Endodermal cell (in vitro differentiated cells): ENCODE measurements around the gene SOX6. TPM values are rescaled to one million over a fixed set of nuclear protein-coding genes. Genes with fewer than 3 reads are reported as not detected.
A peak's percentile ranks its signal among the peaks of the same experiment; 100 is the strongest.

Experiments
- DNase-seq: peaks from one replicate; pipeline ENCODE4 v3.0.0-alpha.2; 2017
- H3K27ac ChIP-seq: 2 replicates; pipeline ENCODE4 v1.5.1; 2013; ENCODE audit warnings: mild to moderate bottlenecking, low read depth, low read length, moderate library complexity
- H3K27me3 ChIP-seq: 2 replicates; pipeline ENCODE4 v1.6.1; 2013; ENCODE audit warnings: mild to moderate bottlenecking, low read length, moderate library complexity; ENCODE audit not compliant: insufficient read depth, control insufficient read depth, poor library complexity, severe bottlenecking
- H3K36me3 ChIP-seq: 2 replicates; pipeline ENCODE4 v1.7.0; 2013; ENCODE audit warnings: mild to moderate bottlenecking, low read length, moderate library complexity; ENCODE audit not compliant: control insufficient read depth, insufficient read depth
- H3K4me1 ChIP-seq: one replicate; pipeline ENCODE4 v1.7.0; 2013; ENCODE audit warnings: low read length; ENCODE audit not compliant: control insufficient read depth, insufficient read depth
- H3K4me3 ChIP-seq: 2 replicates; pipeline ENCODE4 v1.5.1; 2013; ENCODE audit warnings: mild to moderate bottlenecking, low read length, moderate library complexity
- H3K9ac ChIP-seq: 2 replicates; pipeline ENCODE4 v1.6.1; 2013; ENCODE audit warnings: mild to moderate bottlenecking, low read length, moderate library complexity; ENCODE audit not compliant: poor library complexity, severe bottlenecking; ENCODE audit errors: extremely low read depth
- H3K9me3 ChIP-seq: 2 replicates; pipeline ENCODE4 v1.6.1; 2013; ENCODE audit warnings: mild to moderate bottlenecking, low read length, moderate library complexity; ENCODE audit not compliant: control insufficient read depth
- H3K27ac Mint-ChIP-seq: 2 replicates; pipeline ENCODE4 v1.8.0; 2020; ENCODE audit warnings: mixed read lengths
- H3K27me3 Mint-ChIP-seq: 2 replicates; pipeline ENCODE4 v1.8.0; 2021; ENCODE audit warnings: mild to moderate bottlenecking, mixed read lengths; ENCODE audit not compliant: insufficient read depth
- H3K36me3 Mint-ChIP-seq: 2 replicates; pipeline ENCODE4 v1.8.0; 2020; ENCODE audit warnings: low read depth, mixed read lengths
- H3K4me1 Mint-ChIP-seq: 2 replicates; pipeline ENCODE4 v1.8.0; 2020; ENCODE audit warnings: mixed read lengths
- H3K4me3 Mint-ChIP-seq: 2 replicates; pipeline ENCODE4 v1.8.0; 2020; ENCODE audit warnings: mild to moderate bottlenecking, moderate library complexity, mixed read lengths
- H3K9me3 Mint-ChIP-seq: 2 replicates; pipeline ENCODE4 v1.8.0; 2020; ENCODE audit warnings: mild to moderate bottlenecking, mixed read lengths
- CTCF ChIP-seq: fragments of 200-600 bp; sonication (generic); conservative IDR thresholded peaks from 2 replicates; pipeline ENCODE4 v1.5.0; 2021; ENCODE audit warnings: antibody characterized with exemption, mild to moderate bottlenecking
- WGBS, 2 experiments: methylation state at CpG; one replicate each; pipeline versions ENCODE4 v1.1.5 to v1.1.7; 2013; ENCODE audit warnings: missing lambda C conversion rate in 2 of 2, mixed read lengths in 1 of 2; ENCODE audit not compliant: insufficient coverage in 1 of 2, insufficient read length in 1 of 2; 5-methylcytosine and 5-hydroxymethylcytosine counted together
- total RNA-seq, 2 donors: library from RNA; stranded (reverse); fragmentation: NEBNext Ultra II Directional in 1 of 2; extraction: Animal tissue kit (Norgen Biotek cat#: 25700) in 1 of 2; gene quantifications; 2 replicates in 1 of 2; 3 replicates in 1 of 2; pipeline ENCODE4 v1.2.1, GENCODE V29; 2021

The SOX6 gene
- total RNA-seq, 2 donors from 2014 or later = 0.13 to 0.20 TPM

GRCh38 chr11:16182553-16182952, 173.8 kb downstream of the SOX6 start:
- H3K9ac ChIP-seq = no peak overlapping the region
- Mint-ChIP-seq H3K36me3 (no peaks in the 10 kb centered on the region), H3K4me1 (peaks cover 33% of the 10 kb centered on the region), H3K4me3 (no peak overlapping the region), H3K9me3 (no peaks in the 10 kb centered on the region), H3K27ac (no peak overlapping the region), H3K27me3 (no peaks in the 10 kb centered on the region)
- H3K27me3 ChIP-seq = no peaks in the 10 kb centered on the region
- H3K4me3 ChIP-seq = no peak overlapping the region
- H3K27ac ChIP-seq = no peak overlapping the region
- no peaks in the 10 kb centered on the region for H3K36me3 ChIP-seq
- TF ChIP-seq CTCF = no peak
- no peak for DNase-seq
- peaks cover 5% of the 10 kb centered on the region for H3K4me1 ChIP-seq
- H3K9me3 ChIP-seq = no peaks in the 10 kb centered on the region
- WGBS, 2 experiments = 100% methylated on average over 2 of the region's 2 CpGs; no CpG with 5 or more reads in 1 of the 2 experiments

DNA sequence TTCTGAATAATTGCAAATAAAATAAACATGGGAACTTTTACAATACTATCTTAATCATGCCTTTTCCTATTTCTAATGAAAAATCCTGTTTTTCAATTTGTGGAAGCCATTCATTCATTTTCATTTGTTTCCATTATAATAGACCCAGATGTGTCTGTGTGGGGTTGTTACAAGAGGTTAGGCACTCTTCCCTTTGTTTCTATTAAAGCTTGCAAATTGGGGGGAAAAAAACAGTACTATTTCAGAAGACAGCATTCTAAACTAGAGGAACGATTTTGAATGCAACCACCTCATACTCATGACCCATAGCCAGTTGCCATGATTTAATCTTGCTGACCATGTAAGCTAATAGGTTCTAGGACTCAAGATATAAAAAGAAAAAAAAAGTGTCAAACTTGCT, 175.5 kb downstream of the SOX6 start:
- no peaks in the 10 kb centered on the region for H3K36me3 Mint-ChIP-seq
- Histone ChIP-seq H3K9ac (no peak overlapping the region), H3K9me3 (no peaks in the 10 kb centered on the region), H3K36me3 (no peaks in the 10 kb centered on the region), H3K27me3 (no peaks in the 10 kb centered on the region), H3K27ac (no peak overlapping the region), H3K4me3 (no peak overlapping the region), H3K4me1 (peaks cover 5% of the 10 kb centered on the region)
- WGBS, 2 experiments = 25% methylated on average over 1 of the region's 1 CpG; no CpG with 5 or more reads in 1 of the 2 experiments
- no peak for TF ChIP-seq CTCF
- H3K27me3 Mint-ChIP-seq = no peaks in the 10 kb centered on the region
- H3K4me3 Mint-ChIP-seq = no peak overlapping the region
- H3K4me1 Mint-ChIP-seq = peaks cover 33% of the 10 kb centered on the region
- H3K27ac Mint-ChIP-seq = peak overlapping the region; percentile 64
- DNase-seq = no peak
- H3K9me3 Mint-ChIP-seq = no peaks in the 10 kb centered on the region

DNA sequence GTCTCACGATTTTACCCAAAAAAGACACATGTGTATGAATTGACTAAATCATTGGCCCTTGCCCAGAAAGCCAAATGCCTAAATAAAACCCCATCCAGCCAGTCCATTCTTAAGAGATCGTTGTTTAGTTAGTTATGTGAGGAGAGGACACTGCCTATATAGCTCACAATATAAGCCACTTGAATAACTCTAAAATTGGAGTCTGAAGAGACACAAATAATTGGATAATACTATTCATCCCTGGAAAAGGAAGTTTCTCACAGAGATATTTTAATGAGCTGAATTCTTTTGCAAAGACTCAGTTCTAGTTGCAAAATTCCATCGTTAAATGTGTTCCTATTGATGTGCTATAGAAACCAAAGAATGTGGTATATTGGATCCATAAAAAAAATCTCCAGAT, 176.7 kb downstream of the SOX6 start:
- no peak overlapping the region for H3K4me3 Mint-ChIP-seq
- H3K4me1 Mint-ChIP-seq = peaks cover 31% of the 10 kb centered on the region
- H3K27me3 Mint-ChIP-seq = no peaks in the 10 kb centered on the region

More for the DNA sequence above, 176.7 kb downstream of the SOX6 start:
- no peaks in the 10 kb centered on the region for H3K27me3 ChIP-seq
- H3K4me1 ChIP-seq = no peaks in the 10 kb centered on the region
- H3K4me3 ChIP-seq = no peak overlapping the region
- no peak for DNase-seq
- 77% methylated on average over 3 of the region's 3 CpGs; no CpG with 5 or more reads in 1 of the 2 experiments for WGBS, 2 experiments
- TF ChIP-seq CTCF = no peak
- no peak overlapping the region for H3K27ac ChIP-seq
- no peaks in the 10 kb centered on the region for H3K36me3 ChIP-seq
- no peaks in the 10 kb centered on the region for H3K36me3 Mint-ChIP-seq
- peak overlapping the region; percentile 56 for H3K27ac Mint-ChIP-seq
- H3K9me3 ChIP-seq = no peaks in the 10 kb centered on the region
- no peak overlapping the region for H3K9ac ChIP-seq
- no peaks in the 10 kb centered on the region for H3K9me3 Mint-ChIP-seq
